C4-2B (cell line): ENCODE measurements around the gene CLSTN2.

Experiments used
- CTCF ChIP-seq: fragments of 450-650 bp; conservative IDR thresholded peaks from 2 replicates; pipeline ENCODE4 v1.5.1; 2017; ENCODE audit warnings: mild to moderate bottlenecking
- ZFX ChIP-seq: fragments of 450-650 bp; IDR thresholded peaks from 2 replicates; pipeline ENCODE4 v1.6.1; 2017

GRCh38 chr3:140505213-140505612, 570.2 kb downstream of the CLSTN2 start:
- no peak for TF ChIP-seq CTCF
- TF ChIP-seq ZFX: no peak
